Epithelial cell of esophagus (primary cell): Measurements from ENCODE around the gene HSPB1.

Source experiments
- DNase-seq: peaks from one replicate; pipeline ENCODE4 v3.0.0; 2010; ENCODE audit warnings: low read depth
- H3K4me3 ChIP-seq: 2 replicates; pipeline ENCODE4 v1.5.1; 2011; ENCODE audit warnings: mild to moderate bottlenecking, low read length, control low read depth
- CTCF ChIP-seq: IDR thresholded peaks from 2 replicates; pipeline ENCODE4 v1.5.1; 2011; ENCODE audit warnings: low read depth, mild to moderate bottlenecking, low read length, control low read depth, inconsistent platforms; ENCODE audit not compliant: insufficient read depth; ENCODE audit errors: missing control alignments

Gene HSPB1

GRCh38 chr7:76315364-76315763, 12.9 kb downstream of the HSPB1 start:
- H3K4me3 ChIP-seq: no peak overlapping the region
- no peak for TF ChIP-seq CTCF
- DNase-seq: no peak

- DNase-seq: no peak
- H3K4me3 ChIP-seq: peak overlapping the region; percentile 78
- TF ChIP-seq CTCF: no peak
Measured at GRCh38 chr7:76316984-76317781, 14.7 kb downstream of the HSPB1 start.

GRCh38 chr7:76317782-76318487, 15.5 kb downstream of the HSPB1 start:
- peak; percentile 97 for DNase-seq

GRCh38 chr7:76318488-76319353, 16.2 kb downstream of the HSPB1 start:
- H3K4me3 ChIP-seq: peak overlapping the region; percentile 78
- DNase-seq: peak; percentile 80
- TF ChIP-seq CTCF: peak; percentile 45

More at GRCh38 chr7:76317782-76318487, 15.5 kb downstream of the HSPB1 start:
- peak overlapping the region; percentile 78 for H3K4me3 ChIP-seq
- TF ChIP-seq CTCF: no peak

- H3K4me3 ChIP-seq: no peak overlapping the region
- no peak for DNase-seq
- no peak for TF ChIP-seq CTCF
Measured at GRCh38 chr7:76325092-76325491, 22.6 kb downstream of the HSPB1 start.

GRCh38 chr7:76325811-76326210, 23.3 kb downstream of the HSPB1 start:
- H3K4me3 ChIP-seq: no peak overlapping the region
- no peak for DNase-seq
- no peak for TF ChIP-seq CTCF
